Measurements from ENCODE around the gene MYO3A. TPM values are rescaled to one million over a fixed set of nuclear protein-coding genes. Genes with fewer than 3 reads are reported as not detected.

The MYO3A gene
- total and polyA plus RNA-seq, 2 donors: 0.09 to 7.0 TPM

GRCh38 chr10:25938405-25938804 lies 4.4 kb downstream of the MYO3A start:
- peaks cover 2% of the 10 kb centered on the region for H3K4me1 ChIP-seq (ENCODE audit: insufficient read depth)
- no peak for DNase-seq (ENCODE audit: extremely low spot score)
- no peak overlapping the region for H3K4me3 ChIP-seq (ENCODE audit: low read depth, low read length)
- H3K36me3 ChIP-seq (ENCODE audit: insufficient read depth): no peaks in the 10 kb centered on the region
- H3K27ac ChIP-seq (ENCODE audit: low read depth): no peak overlapping the region

- no peaks in the 10 kb centered on the region for H3K36me3 ChIP-seq (ENCODE audit: insufficient read depth)
- H3K27ac ChIP-seq (ENCODE audit: low read depth): no peak overlapping the region
- no peaks in the 10 kb centered on the region for H3K4me1 ChIP-seq (ENCODE audit: insufficient read depth)
- no peak overlapping the region for H3K4me3 ChIP-seq (ENCODE audit: low read depth, low read length)
- DNase-seq (ENCODE audit: extremely low spot score): no peak
- 95% methylated on average over 2 of the region's 2 CpGs for WGBS
Observed at GRCh38 chr10:25944771-25945170, 10.7 kb downstream of the MYO3A start.

GRCh38 chr10:25952857-25953256 lies 18.8 kb downstream of the MYO3A start:
- WGBS: 76% methylated on average over 2 of the region's 2 CpGs
- no peaks in the 10 kb centered on the region for H3K36me3 ChIP-seq (ENCODE audit: insufficient read depth)

GRCh38 chr10:25954851-25955250 lies 20.8 kb downstream of the MYO3A start:
- WGBS: 87% methylated on average over 1 of the region's 1 CpG
- no peaks in the 10 kb centered on the region for H3K36me3 ChIP-seq (ENCODE audit: insufficient read depth)
- H3K4me1 ChIP-seq (ENCODE audit: insufficient read depth): no peaks in the 10 kb centered on the region
- DNase-seq (ENCODE audit: extremely low spot score): no peak
- H3K27ac ChIP-seq (ENCODE audit: low read depth): no peak overlapping the region
- H3K4me3 ChIP-seq (ENCODE audit: low read depth, low read length): no peak overlapping the region

More at GRCh38 chr10:25952857-25953256, 18.8 kb downstream of the MYO3A start:
- no peaks in the 10 kb centered on the region for H3K4me1 ChIP-seq (ENCODE audit: insufficient read depth)
- H3K27ac ChIP-seq (ENCODE audit: low read depth): no peak overlapping the region
- no peak overlapping the region for H3K4me3 ChIP-seq (ENCODE audit: low read depth, low read length)
- DNase-seq (ENCODE audit: extremely low spot score): no peak

- DNase-seq (ENCODE audit: extremely low spot score): no peak
- no peak overlapping the region for H3K4me3 ChIP-seq (ENCODE audit: low read depth, low read length)
- no peaks in the 10 kb centered on the region for H3K4me1 ChIP-seq (ENCODE audit: insufficient read depth)
- no peak overlapping the region for H3K27ac ChIP-seq (ENCODE audit: low read depth)
- WGBS: 79% methylated on average over 3 of the region's 3 CpGs
- H3K36me3 ChIP-seq (ENCODE audit: insufficient read depth): no peaks in the 10 kb centered on the region
Observed at GRCh38 chr10:25959540-25960232, 25.7 kb downstream of the MYO3A start.

GRCh38 chr10:25965584-25965983 lies 31.6 kb downstream of the MYO3A start:
- Histone ChIP-seq H3K36me3 (ENCODE audit: insufficient read depth) (no peaks in the 10 kb centered on the region), H3K4me1 (ENCODE audit: insufficient read depth) (no peaks in the 10 kb centered on the region), H3K4me3 (ENCODE audit: low read depth, low read length) (no peak overlapping the region), H3K27ac (ENCODE audit: low read depth) (no peak overlapping the region)
- no peak for DNase-seq (ENCODE audit: extremely low spot score)
- 78% methylated on average over 4 of the region's 4 CpGs for WGBS

GRCh38 chr10:25966844-25967243 lies 32.8 kb downstream of the MYO3A start:
- DNase-seq (ENCODE audit: extremely low spot score): no peak
- H3K27ac ChIP-seq (ENCODE audit: low read depth): no peak overlapping the region
- H3K4me3 ChIP-seq (ENCODE audit: low read depth, low read length): no peak overlapping the region
- H3K36me3 ChIP-seq (ENCODE audit: insufficient read depth): no peaks in the 10 kb centered on the region
- H3K4me1 ChIP-seq (ENCODE audit: insufficient read depth): no peaks in the 10 kb centered on the region
- WGBS: 76% methylated on average over 2 of the region's 2 CpGs

- no peak overlapping the region for H3K27ac ChIP-seq (ENCODE audit: low read depth)
- no peak for DNase-seq (ENCODE audit: extremely low spot score)
- no peaks in the 10 kb centered on the region for H3K4me1 ChIP-seq (ENCODE audit: insufficient read depth)
- no peak overlapping the region for H3K4me3 ChIP-seq (ENCODE audit: low read depth, low read length)
- H3K36me3 ChIP-seq (ENCODE audit: insufficient read depth): no peaks in the 10 kb centered on the region
Observed at GRCh38 chr10:25972631-25973030, 38.6 kb downstream of the MYO3A start.

GRCh38 chr10:25974897-25975459 lies 40.9 kb downstream of the MYO3A start:
- no peak for DNase-seq (ENCODE audit: extremely low spot score)
- no peak overlapping the region for H3K4me3 ChIP-seq (ENCODE audit: low read depth, low read length)
- no peak overlapping the region for H3K27ac ChIP-seq (ENCODE audit: low read depth)
- no peaks in the 10 kb centered on the region for H3K4me1 ChIP-seq (ENCODE audit: insufficient read depth)
- H3K36me3 ChIP-seq (ENCODE audit: insufficient read depth): no peaks in the 10 kb centered on the region
- 76% methylated on average over 3 of the region's 3 CpGs for WGBS

- Histone ChIP-seq H3K27ac (ENCODE audit: low read depth) (no peak overlapping the region), H3K4me1 (ENCODE audit: insufficient read depth) (no peaks in the 10 kb centered on the region), H3K36me3 (ENCODE audit: insufficient read depth) (no peaks in the 10 kb centered on the region), H3K4me3 (ENCODE audit: low read depth, low read length) (no peak overlapping the region)
- DNase-seq (ENCODE audit: extremely low spot score): no peak
- 75% methylated on average over 1 of the region's 1 CpG for WGBS
Observed at GRCh38 chr10:25978771-25979170, 44.7 kb downstream of the MYO3A start.

GRCh38 chr10:25982107-25982506 lies 48.1 kb downstream of the MYO3A start:
- DNase-seq (ENCODE audit: extremely low spot score): no peak
- no peaks in the 10 kb centered on the region for H3K4me1 ChIP-seq (ENCODE audit: insufficient read depth)
- no peaks in the 10 kb centered on the region for H3K36me3 ChIP-seq (ENCODE audit: insufficient read depth)
- 88% methylated on average over 3 of the region's 3 CpGs for WGBS
- no peak overlapping the region for H3K4me3 ChIP-seq (ENCODE audit: low read depth, low read length)
- no peak overlapping the region for H3K27ac ChIP-seq (ENCODE audit: low read depth)

GRCh38 chr10:25988583-25988982 lies 54.6 kb downstream of the MYO3A start:
- no peak overlapping the region for H3K27ac ChIP-seq (ENCODE audit: low read depth)
- H3K4me3 ChIP-seq (ENCODE audit: low read depth, low read length): no peak overlapping the region
- H3K4me1 ChIP-seq (ENCODE audit: insufficient read depth): no peaks in the 10 kb centered on the region
- 48% methylated on average over 2 of the region's 2 CpGs for WGBS
- H3K36me3 ChIP-seq (ENCODE audit: insufficient read depth): no peaks in the 10 kb centered on the region
- DNase-seq (ENCODE audit: extremely low spot score): no peak

GRCh38 chr10:25989951-25990350 lies 55.9 kb downstream of the MYO3A start:
- DNase-seq (ENCODE audit: extremely low spot score): no peak
- Histone ChIP-seq H3K4me3 (ENCODE audit: low read depth, low read length) (no peak overlapping the region), H3K36me3 (ENCODE audit: insufficient read depth) (no peaks in the 10 kb centered on the region), H3K27ac (ENCODE audit: low read depth) (no peak overlapping the region), H3K4me1 (ENCODE audit: insufficient read depth) (no peaks in the 10 kb centered on the region)
- WGBS: 58% methylated on average over 3 of the region's 3 CpGs

GRCh38 chr10:25999295-25999981 lies 65.4 kb downstream of the MYO3A start:
- H3K4me3 ChIP-seq (ENCODE audit: low read depth, low read length): no peak overlapping the region
- H3K4me1 ChIP-seq (ENCODE audit: insufficient read depth): no peaks in the 10 kb centered on the region
- WGBS: 67% methylated on average over 4 of the region's 4 CpGs
- DNase-seq (ENCODE audit: extremely low spot score): no peak
- H3K27ac ChIP-seq (ENCODE audit: low read depth): no peak overlapping the region
- H3K36me3 ChIP-seq (ENCODE audit: insufficient read depth): no peaks in the 10 kb centered on the region

All from urinary bladder (tissue), 4 donors.